GM19239 (cell line): ENCODE results near the gene APOC3.

Experiments
- DNase-seq: peaks from one replicate; pipeline ENCODE4 v3.0.0; 2011; ENCODE audit warnings: low spot score; ENCODE audit not compliant: insufficient read length
- FAIRE-seq: peaks from 2 replicates; lab custom pipeline; 2011; peaks lifted over from hg19 to GRCh38; lab: Jason Lieb, UNC

Gene APOC3

DNA sequence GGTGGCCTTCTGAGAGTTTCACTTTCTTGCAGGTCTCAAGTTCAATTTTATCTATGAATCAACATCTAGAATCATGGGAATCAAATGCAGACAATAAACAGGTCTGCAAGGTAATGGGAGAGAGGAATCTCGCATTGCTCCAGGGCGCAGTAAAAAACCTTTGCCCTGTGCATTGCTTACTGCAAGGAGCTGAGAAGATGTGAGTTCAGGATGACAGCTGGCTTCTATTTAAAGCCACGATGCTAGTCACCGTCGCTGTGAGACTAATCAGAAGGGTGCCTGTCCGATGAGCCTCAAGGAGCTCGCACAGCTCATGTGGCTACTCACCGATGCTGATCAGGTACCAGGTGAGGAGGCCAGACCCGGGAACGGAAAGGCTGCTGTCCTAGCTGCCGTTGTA lies 37.9 kb downstream of the APOC3 start:
- no peak for FAIRE-seq
- DNase-seq, result no peak

GRCh38 chr11:116868066-116868465 lies 38.4 kb downstream of the APOC3 start:
- DNase-seq (no peak), FAIRE-seq (no peak)

GRCh38 chr11:116869610-116870009 lies 39.9 kb downstream of the APOC3 start:
- FAIRE-seq (no peak), DNase-seq (no peak)

DNA sequence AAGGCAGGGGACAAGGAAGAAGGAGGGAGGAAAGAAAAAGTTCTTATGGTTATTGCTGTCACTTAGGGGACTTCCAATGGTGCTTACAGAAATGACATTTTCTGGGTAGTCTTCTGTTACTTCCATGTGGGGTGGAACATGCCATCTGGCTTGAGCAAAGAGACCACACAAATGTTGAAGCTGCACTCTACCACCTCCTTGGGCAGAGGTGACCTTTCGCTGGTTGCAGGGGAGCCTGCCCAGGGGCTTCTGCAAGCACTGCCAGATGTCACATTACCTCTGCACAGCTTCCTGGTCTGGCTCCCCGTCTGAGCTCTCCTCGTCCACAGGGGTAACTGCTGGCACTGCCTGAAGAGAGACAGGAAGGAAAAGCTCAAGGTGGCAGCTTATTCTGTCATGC lies 40.3 kb downstream of the APOC3 start:
- DNase-seq (no peak), FAIRE-seq (no peak)

DNA sequence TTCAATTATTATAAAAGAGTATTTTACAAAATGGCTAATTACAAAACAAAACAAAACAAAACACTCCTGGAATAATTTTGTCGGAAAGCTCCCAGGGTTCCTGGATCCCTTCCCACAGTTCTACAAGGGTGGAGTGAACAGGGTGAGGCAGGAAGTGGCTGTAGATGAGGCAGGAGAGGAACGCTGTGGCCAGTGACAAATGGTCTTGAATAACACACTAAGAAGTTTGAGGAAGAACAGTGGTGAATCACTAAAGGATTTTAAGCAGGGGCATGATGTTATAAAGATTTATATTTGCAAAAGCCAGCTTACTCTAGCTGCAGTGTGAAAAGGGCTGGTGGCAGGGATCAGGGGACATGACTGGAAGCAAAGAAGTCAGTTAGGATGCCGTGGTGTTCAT lies 41.5 kb downstream of the APOC3 start:
- no peak for DNase-seq
- FAIRE-seq, result no peak

DNA sequence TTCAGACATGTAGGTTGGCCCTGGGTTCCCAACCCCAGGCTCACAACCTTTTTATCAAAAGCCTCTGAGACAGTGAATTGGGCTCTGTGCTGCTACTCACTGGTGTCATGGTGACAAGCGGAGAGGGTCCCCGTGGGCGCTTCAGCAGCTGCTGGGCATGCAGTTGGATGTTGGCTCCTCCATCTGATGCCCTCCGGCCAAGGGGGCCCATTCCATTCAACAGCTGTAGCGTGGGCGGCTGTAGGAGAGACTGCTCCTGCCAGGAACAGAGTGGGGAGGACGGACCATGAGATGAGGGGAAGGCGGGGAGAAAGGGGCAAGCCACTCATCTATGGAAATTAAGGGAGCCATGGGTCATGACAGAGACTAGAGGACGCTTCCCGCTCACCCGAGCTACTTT lies 43.7 kb downstream of the APOC3 start:
- FAIRE-seq (no peak), DNase-seq (no peak)

DNA sequence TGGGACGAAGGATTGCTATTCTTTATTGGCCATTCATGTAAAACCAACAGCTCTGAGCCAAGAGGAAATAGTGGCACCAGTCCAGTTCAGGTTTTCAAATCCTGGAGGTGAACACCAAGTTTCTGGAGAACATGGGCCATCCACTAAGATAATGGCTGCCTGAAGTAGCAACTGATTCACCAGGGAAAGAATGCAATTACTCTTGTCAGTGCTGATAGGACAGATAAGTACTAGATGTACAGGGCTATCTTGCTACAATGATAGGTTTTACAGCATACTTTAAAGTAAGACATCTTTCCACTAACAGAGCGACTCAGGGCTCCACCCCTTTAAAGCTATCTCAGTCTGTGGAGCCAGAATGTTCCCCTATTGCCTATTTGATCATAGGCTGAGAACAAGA lies 44.5 kb downstream of the APOC3 start:
- no peak for FAIRE-seq
- DNase-seq, result no peak

DNA sequence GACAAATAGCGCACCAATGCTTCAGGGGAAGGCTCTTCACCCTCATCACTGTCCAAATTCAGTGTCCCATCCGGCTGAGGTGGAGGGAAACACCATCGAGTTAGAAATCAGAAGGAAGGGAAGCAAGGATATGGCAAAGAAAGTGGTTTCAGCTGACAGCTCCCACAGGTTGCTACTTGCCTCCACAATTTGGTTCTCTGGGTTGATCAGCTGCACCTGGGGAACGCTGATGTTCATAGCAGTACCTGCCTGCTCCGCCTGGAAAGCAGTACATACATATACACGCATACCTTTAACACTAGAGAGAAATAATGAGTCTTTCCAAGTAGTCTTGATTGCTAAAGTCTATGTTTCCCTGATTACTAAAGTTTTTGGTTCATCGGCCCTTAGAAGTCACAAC lies 45.5 kb downstream of the APOC3 start:
- FAIRE-seq (no peak), DNase-seq (no peak)

DNA sequence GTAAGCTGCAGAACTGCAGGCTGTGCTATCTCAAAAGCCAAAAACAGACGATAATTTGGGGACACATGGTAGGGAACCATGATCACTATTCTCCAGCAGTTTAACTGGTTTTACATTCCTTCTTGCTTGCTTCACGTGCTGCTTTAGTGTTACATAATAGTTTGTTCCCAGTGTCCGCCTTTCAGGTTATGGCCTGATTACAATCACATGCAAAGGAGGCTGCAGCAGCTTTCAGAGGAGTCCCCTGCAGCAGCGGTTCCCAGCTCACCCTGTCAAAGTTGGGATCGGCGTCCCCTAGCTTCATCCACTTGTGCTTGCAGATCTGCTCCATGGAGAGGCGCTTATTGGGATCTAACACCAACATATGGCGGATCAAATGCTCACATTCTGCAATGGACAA lies 46.9 kb downstream of the APOC3 start:
- no peak for FAIRE-seq
- no peak for DNase-seq

DNA sequence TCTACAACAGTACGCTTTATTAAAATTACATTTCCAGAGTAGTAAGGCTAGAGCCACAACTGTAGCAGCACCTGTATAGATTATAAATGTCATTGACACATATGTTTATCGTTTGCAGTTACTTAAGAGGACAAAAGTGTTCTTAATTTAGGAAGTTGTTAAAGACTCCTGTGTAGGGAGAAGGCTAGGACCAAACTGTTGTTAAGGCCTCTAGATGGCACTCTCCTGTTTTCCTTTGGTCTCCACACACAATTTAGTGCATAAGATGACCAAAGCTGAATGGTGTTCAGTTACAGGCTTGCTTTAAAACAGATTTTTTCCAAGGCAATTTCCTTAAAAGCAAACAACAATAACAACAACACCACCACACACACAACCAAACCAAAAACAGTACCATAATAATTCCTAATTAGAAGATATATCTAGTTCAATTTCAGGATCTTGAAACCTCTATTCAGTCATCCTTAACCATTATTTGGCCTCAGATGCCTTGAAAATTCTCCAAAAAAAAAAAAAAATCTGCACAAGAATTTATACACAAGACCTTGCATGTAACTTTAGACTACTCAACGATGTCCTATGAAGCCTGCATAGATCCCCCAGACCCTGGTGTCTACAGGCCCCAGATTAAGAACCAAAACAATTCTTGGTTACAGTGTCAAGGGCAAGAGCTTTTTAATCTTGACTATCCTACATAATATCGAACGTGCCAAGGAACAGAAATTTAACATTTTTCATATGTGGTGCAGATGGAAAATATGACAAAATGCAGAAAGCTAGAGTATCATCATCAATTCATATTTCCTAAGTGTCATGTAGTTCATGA lies 50.3 kb downstream of the APOC3 start:
- FAIRE-seq, result peak; percentile 96
- peak; percentile 54 for DNase-seq

- no peak for DNase-seq
- no peak for FAIRE-seq
Measured at GRCh38 chr11:116881143-116881542, 51.4 kb downstream of the APOC3 start.

DNA sequence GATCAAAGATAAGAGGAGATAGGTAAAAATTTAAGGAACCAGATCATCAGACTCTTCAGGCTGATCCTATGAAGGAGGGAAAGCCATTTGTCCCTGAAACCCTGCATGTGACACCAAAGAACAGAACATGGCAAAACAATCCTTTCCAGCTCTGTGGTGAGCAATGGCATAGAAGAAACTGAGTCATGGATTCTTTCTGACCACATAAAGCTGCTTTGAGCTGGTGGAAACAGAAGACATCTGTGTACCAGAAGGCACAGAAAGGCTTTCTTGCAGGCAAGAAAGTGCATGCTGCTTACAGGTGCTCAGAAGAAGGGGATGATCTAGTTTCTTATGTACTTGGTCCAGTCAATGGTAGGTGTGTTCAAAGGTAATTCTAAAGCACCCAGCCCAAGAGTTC lies 52.7 kb downstream of the APOC3 start:
- DNase-seq, result no peak
- no peak for FAIRE-seq
